DND-41 (cell line): ENCODE results near the gene FGF14.

Source experiments
- ATAC-seq: fragments of 200-7000 bp; cut with Tn5 transposase; 3 replicates; pipeline ENCODE4 v1.9.1; 2021; ENCODE audit warnings: low read depth; ENCODE audit not compliant: insufficient read depth
- DNase-seq: peaks from one replicate; pipeline ENCODE4 v3.0.0-alpha.2; 2020
- H2AFZ ChIP-seq: 2 replicates; pipeline ENCODE4 v1.6.0; 2012; ENCODE audit warnings: low read depth, low read length
- H3K27ac ChIP-seq: 2 replicates; pipeline ENCODE4 v1.5.1; 2012; ENCODE audit warnings: low read length, inconsistent platforms
- H3K27me3 ChIP-seq: fragments of 200-600 bp; sonication (generic); 2 replicates; pipeline ENCODE4 v1.6.0; 2012; ENCODE audit warnings: low read length, mild to moderate bottlenecking, inconsistent platforms; ENCODE audit not compliant: insufficient read depth, poor library complexity
- H3K36me3 ChIP-seq: 2 replicates; pipeline ENCODE4 v1.5.1; 2012; ENCODE audit warnings: low read length, inconsistent platforms; ENCODE audit not compliant: insufficient read depth
- H3K4me1 ChIP-seq: 2 replicates; pipeline ENCODE4 v1.5.1; 2012; ENCODE audit warnings: mild to moderate bottlenecking, low read length; ENCODE audit not compliant: insufficient read depth
- H3K4me2 ChIP-seq: 2 replicates; pipeline ENCODE4 v1.6.0; 2012; ENCODE audit warnings: mild to moderate bottlenecking, moderate library complexity, low read length, inconsistent platforms; ENCODE audit not compliant: insufficient read depth
- H3K4me3 ChIP-seq, 2 experiments: fragments of 200-600 bp in 1 of 2; shearing (Covaris generic) in 1 of 2; 2 replicates each; pipeline ENCODE4 v1.5.1; 2012 to 2016; ENCODE audit warnings: inconsistent platforms in 2 of 2, low read length in 2 of 2, mild to moderate bottlenecking in 2 of 2, low read depth in 1 of 2, moderate library complexity in 1 of 2
- H3K79me2 ChIP-seq: 2 replicates; pipeline ENCODE4 v1.6.0; 2012; ENCODE audit warnings: low read length, inconsistent platforms; ENCODE audit not compliant: insufficient read depth
- H3K9ac ChIP-seq: 2 replicates; pipeline ENCODE4 v1.6.0; 2012; ENCODE audit warnings: low read depth, mild to moderate bottlenecking, inconsistent platforms, low read length, moderate library complexity
- H3K9me3 ChIP-seq: 2 replicates; pipeline ENCODE4 v1.5.1; 2012; ENCODE audit warnings: low read length, moderate library complexity, mild to moderate bottlenecking, inconsistent platforms; ENCODE audit not compliant: insufficient read depth, severe bottlenecking
- H4K20me1 ChIP-seq: 2 replicates; pipeline ENCODE4 v1.6.0; 2012; ENCODE audit warnings: low read length; ENCODE audit not compliant: insufficient read depth
- CTCF ChIP-seq: IDR thresholded peaks from 2 replicates; pipeline ENCODE4 v1.5.1; 2012; ENCODE audit warnings: borderline replicate concordance, low read length, moderate library complexity, mild to moderate bottlenecking; ENCODE audit not compliant: poor library complexity, severe bottlenecking; ENCODE audit errors: extremely low read depth
- EZH2 ChIP-seq: IDR thresholded peaks from 3 replicates; pipeline ENCODE4 v1.6.1; 2012; ENCODE audit warnings: borderline replicate concordance, low read depth, mild to moderate bottlenecking, moderate library complexity, low read length, inconsistent platforms; ENCODE audit not compliant: severe bottlenecking

Gene FGF14

GRCh38 chr13:102055090-102055779, 346.6 kb downstream of the FGF14 start:
- no peaks in the 10 kb centered on the region for H3K36me3 ChIP-seq
- TF ChIP-seq EZH2: no peak
- TF ChIP-seq CTCF: no peak

DNA sequence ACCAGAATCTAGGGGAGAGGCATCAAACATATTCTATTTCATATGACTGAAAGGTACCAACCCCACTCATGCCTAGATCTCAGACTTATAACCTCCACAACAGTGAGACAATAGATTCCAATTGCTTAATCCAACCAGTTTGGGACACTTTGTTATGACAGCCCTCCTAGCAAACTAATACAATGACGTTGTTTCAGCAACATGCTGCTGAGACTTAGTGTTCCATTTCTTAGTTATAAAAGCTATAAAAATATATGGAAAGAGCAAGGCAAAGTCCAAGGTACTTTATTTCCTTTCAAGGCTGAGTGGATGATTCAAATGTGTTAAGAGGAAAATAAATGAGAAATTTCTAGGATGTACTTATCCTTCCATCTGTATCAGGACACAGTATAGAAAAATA, 352.0 kb downstream of the FGF14 start:
- ATAC-seq (no peak), DNase-seq (no peak)
- no peaks in the 10 kb centered on the region for H3K27me3 ChIP-seq
- peaks cover 4% of the 10 kb centered on the region for H3K9me3 ChIP-seq
- no peak overlapping the region for H2AFZ ChIP-seq
- H3K79me2 ChIP-seq: no peaks in the 10 kb centered on the region
- H3K4me2 ChIP-seq: no peak overlapping the region
- H3K4me3 ChIP-seq: no peak overlapping the region
- H3K36me3 ChIP-seq: no peaks in the 10 kb centered on the region
- H3K27ac ChIP-seq: no peak overlapping the region
- no peaks in the 10 kb centered on the region for H3K4me1 ChIP-seq
- H3K9ac ChIP-seq: no peak overlapping the region
- no peaks in the 10 kb centered on the region for H4K20me1 ChIP-seq
- TF ChIP-seq CTCF (no peak), EZH2 (no peak)

More at GRCh38 chr13:102055090-102055779, 346.6 kb downstream of the FGF14 start:
- Histone ChIP-seq H3K79me2 (no peaks in the 10 kb centered on the region), H3K9ac (no peak overlapping the region), H3K4me3 (no peak overlapping the region), H4K20me1 (no peaks in the 10 kb centered on the region), H3K4me2 (no peak overlapping the region), H3K9me3 (peaks cover 4% of the 10 kb centered on the region), H3K4me1 (no peaks in the 10 kb centered on the region), H2AFZ (no peak overlapping the region), H3K27me3 (no peaks in the 10 kb centered on the region), H3K27ac (no peak overlapping the region)
- ATAC-seq (no peak), DNase-seq (no peak)

DNA sequence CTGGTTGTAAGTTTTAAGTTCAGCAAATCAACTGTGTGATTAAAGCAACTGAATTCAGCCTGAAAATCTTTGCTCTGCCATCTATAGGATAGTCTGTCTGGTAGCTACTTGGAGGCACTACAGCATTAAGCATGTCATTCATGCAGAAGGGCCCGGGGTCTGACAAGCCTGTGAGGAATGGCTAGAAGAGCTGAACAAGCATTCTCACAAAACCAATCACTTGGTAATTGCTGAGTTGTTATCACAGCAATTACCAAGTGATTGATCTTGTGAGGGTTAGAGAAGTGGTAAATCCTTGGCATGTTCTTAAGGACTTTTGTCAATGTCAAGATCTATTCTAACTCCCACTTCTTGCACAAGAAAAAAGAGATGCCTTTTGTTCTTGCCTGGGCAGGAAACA, 356.1 kb downstream of the FGF14 start:
- Histone ChIP-seq H3K27ac (no peak overlapping the region), H3K4me2 (no peak overlapping the region), H2AFZ (no peak overlapping the region), H3K79me2 (no peaks in the 10 kb centered on the region), H4K20me1 (no peaks in the 10 kb centered on the region), H3K9ac (no peak overlapping the region), H3K4me1 (no peaks in the 10 kb centered on the region), H3K36me3 (no peaks in the 10 kb centered on the region), H3K9me3 (no peaks in the 10 kb centered on the region), H3K27me3 (no peaks in the 10 kb centered on the region), H3K4me3 (no peak overlapping the region)
- ATAC-seq: no peak
- TF ChIP-seq EZH2 (no peak), CTCF (no peak)
- DNase-seq: no peak

DNA sequence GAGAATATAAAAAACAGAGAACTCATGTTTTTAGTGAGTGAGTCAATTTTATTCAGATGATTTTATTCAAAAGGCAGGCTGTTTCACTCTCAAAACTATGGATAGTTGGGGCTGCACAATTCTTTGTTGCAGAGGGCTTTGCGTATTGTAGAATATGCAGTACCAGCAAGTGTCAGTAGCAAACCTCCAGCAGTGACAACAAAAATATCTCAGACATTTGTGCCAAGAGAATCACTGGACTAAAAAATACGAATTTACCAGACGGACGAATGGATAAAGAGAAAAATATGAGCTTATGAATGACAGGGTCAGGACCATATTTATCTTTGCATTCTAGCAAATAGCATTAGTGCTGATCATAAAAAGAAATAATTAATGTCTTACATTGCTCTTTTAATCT, 359.1 kb downstream of the FGF14 start:
- Histone ChIP-seq H3K4me2 (no peak overlapping the region), H3K4me1 (no peaks in the 10 kb centered on the region), H3K27ac (no peak overlapping the region), H3K36me3 (no peaks in the 10 kb centered on the region), H3K79me2 (no peaks in the 10 kb centered on the region), H3K4me3 (no peak overlapping the region), H3K9me3 (no peaks in the 10 kb centered on the region), H4K20me1 (no peaks in the 10 kb centered on the region), H2AFZ (no peak overlapping the region), H3K27me3 (no peaks in the 10 kb centered on the region), H3K9ac (no peak overlapping the region)
- ATAC-seq (no peak), DNase-seq (no peak)
- TF ChIP-seq CTCF (no peak), EZH2 (no peak)
